MCF 10A (cell line): ENCODE data around the gene GGTA1. TPM values are rescaled to one million over a fixed set of nuclear protein-coding genes. Genes with fewer than 3 reads are reported as not detected.

ENCODE experiments used
- BruUV-seq: library from RNA; stranded (reverse); fragments of 400-500 nt; replicated peaks from 2 replicates; lab custom pipeline; 2021; lab: Mats Ljungman, UMichigan
- CTCF ChIA-PET: fragments of 300-600 bp; sonication (Branson Sonifier 250); formaldehyde crosslinking; extraction: SDS; loops from one replicate; lab custom pipeline; 2021; ENCODE audit warnings: antibody characterized with exemption, inconsistent platforms; lab: Yijun Ruan, JAX
- POLR2A ChIA-PET: fragments of 300-600, 350-650 bp; sonication (Branson Sonifier 250); formaldehyde crosslinking; extraction: SDS; loops from one replicate; lab custom pipeline; 2020; ENCODE audit warnings: antibody characterized with exemption, inconsistent platforms; lab: Yijun Ruan, JAX
- DNase-seq: peaks from one replicate; pipeline ENCODE4 v3.0.0-alpha.2; 2018; ENCODE audit not compliant: unreplicated experiment
- H3K27ac Mint-ChIP-seq: one replicate; pipeline ENCODE4 v1.8.0; 2022; ENCODE audit warnings: mild to moderate bottlenecking, low read depth, mixed read lengths; ENCODE audit not compliant: unreplicated experiment
- H3K27me3 Mint-ChIP-seq: one replicate; pipeline ENCODE4 v1.8.0; 2022; ENCODE audit warnings: mixed read lengths; ENCODE audit not compliant: insufficient read depth, unreplicated experiment
- H3K36me3 Mint-ChIP-seq: one replicate; pipeline ENCODE4 v1.8.0; 2022; ENCODE audit warnings: mild to moderate bottlenecking, moderate library complexity, mixed read lengths; ENCODE audit not compliant: insufficient read depth, unreplicated experiment
- H3K4me1 Mint-ChIP-seq: one replicate; pipeline ENCODE4 v1.8.0; 2022; ENCODE audit warnings: mixed read lengths; ENCODE audit not compliant: insufficient read depth, unreplicated experiment
- H3K4me3 Mint-ChIP-seq: one replicate; pipeline ENCODE4 v1.8.0; 2022; ENCODE audit warnings: mild to moderate bottlenecking, moderate library complexity, mixed read lengths; ENCODE audit not compliant: unreplicated experiment
- H3K9me3 Mint-ChIP-seq: one replicate; pipeline ENCODE4 v1.8.0; 2022; ENCODE audit warnings: mixed read lengths; ENCODE audit not compliant: unreplicated experiment
- CTCF ChIP-seq: fragments of 200-600 bp; IDR thresholded peaks from one replicate; pipeline ENCODE4 v1.8.0; 2022; ENCODE audit warnings: antibody characterized with exemption, mild to moderate bottlenecking; ENCODE audit not compliant: unreplicated experiment
- intact Hi-C: fragments of 100-400 bp; cut with micrococcal nuclease; formaldehyde crosslinking; loops from 2 replicates; pipeline ENCODE4 v1.14.1; 2022
- total RNA-seq: library from RNA; stranded (reverse); gene quantifications from 2 replicates; pipeline ENCODE4 v1.2.3, GENCODE V29; 2022

GGTA1 gene
- total RNA-seq, 1 experiment from 2014 or later, result not detected

GRCh38 chr9:121503444-121503843 lies 3.8 kb upstream of the GGTA1 start:
- H3K36me3 Mint-ChIP-seq, result no peaks in the 10 kb centered on the region
- peaks cover 13% of the 10 kb centered on the region for H3K4me1 Mint-ChIP-seq
- no peak for DNase-seq
- H3K9me3 Mint-ChIP-seq, result no peaks in the 10 kb centered on the region
- no peak for TF ChIP-seq CTCF
- BruUV-seq, result no TSS peak
- intact Hi-C loops, result no loop called here
- CTCF ChIA-PET, result interaction anchor here (0.9 kb wide), 1 partner anchor 192 kb away, joined by 3 read pairs; no protein-coding TSS in a partner anchor
- POLR2A ChIA-PET, result interaction anchor here (1.5 kb wide), 1 partner anchor 14 kb away, joined by 4 read pairs; no protein-coding TSS in a partner anchor
- peaks cover 42% of the 10 kb centered on the region for H3K27me3 Mint-ChIP-seq
- no peak overlapping the region for H3K27ac Mint-ChIP-seq
- H3K4me3 Mint-ChIP-seq, result no peak overlapping the region

- TF ChIP-seq CTCF, result no peak
- H3K27me3 Mint-ChIP-seq, result peaks cover 22% of the 10 kb centered on the region
- BruUV-seq, result no TSS peak
- ChIA-PET CTCF (interaction anchor here (1.2 to 1.7 kb wide), 3 partner anchors 15 to 196 kb away, joined by 3 to 5 read pairs (median 5); no protein-coding TSS in a partner anchor), POLR2A (interaction anchor here (0.6 kb wide), 1 partner anchor 437 kb away, joined by 3 read pairs; no protein-coding TSS in a partner anchor)
- no peaks in the 10 kb centered on the region for H3K36me3 Mint-ChIP-seq
- no peak overlapping the region for H3K27ac Mint-ChIP-seq
- intact Hi-C loops, result no loop called here
- H3K4me3 Mint-ChIP-seq, result peak overlapping the region; percentile 73
- DNase-seq, result no peak
- peaks cover 11% of the 10 kb centered on the region for H3K9me3 Mint-ChIP-seq
- peaks cover 18% of the 10 kb centered on the region for H3K4me1 Mint-ChIP-seq
These were observed 478 bp upstream of the GGTA1 start for GRCh38 chr9:121500165-121500478.

- POLR2A ChIA-PET, result interaction anchor here (0.6 to 0.9 kb wide), 2 partner anchors 17 to 110 kb away, joined by 3 to 4 read pairs; no protein-coding TSS in a partner anchor
- CTCF ChIA-PET, result interaction anchor here (0.6 to 1.7 kb wide), 6 partner anchors 8 to 788 kb away, joined by 3 to 7 read pairs (median 4); no protein-coding TSS in a partner anchor
- no TSS peak for BruUV-seq
- no peak overlapping the region for H3K27ac Mint-ChIP-seq
- peaks cover 18% of the 10 kb centered on the region for H3K4me1 Mint-ChIP-seq
- H3K4me3 Mint-ChIP-seq, result peak overlapping the region; percentile 73
- peaks cover 22% of the 10 kb centered on the region for H3K27me3 Mint-ChIP-seq
- DNase-seq, result no peak
- no peak for TF ChIP-seq CTCF
- H3K9me3 Mint-ChIP-seq, result peaks cover 11% of the 10 kb centered on the region
- H3K36me3 Mint-ChIP-seq, result peaks cover 5% of the 10 kb centered on the region
- intact Hi-C loops, result loop anchor here (2.0 kb wide), 1 partner anchor 36 kb away; no protein-coding TSS in a partner anchor
These were observed 542 bp downstream of the GGTA1 start for GRCh38 chr9:121499177-121499426.

GRCh38 chr9:121498487-121499176 lies 1.0 kb downstream of the GGTA1 start:
- Mint-ChIP-seq H3K27me3 (peaks cover 18% of the 10 kb centered on the region), H3K27ac (no peak overlapping the region), H3K9me3 (peaks cover 11% of the 10 kb centered on the region), H3K4me1 (peaks cover 18% of the 10 kb centered on the region), H3K4me3 (peak overlapping the region; percentile 73), H3K36me3 (peaks cover 5% of the 10 kb centered on the region)
- no peak for TF ChIP-seq CTCF
- BruUV-seq, result no TSS peak
- ChIA-PET CTCF (interaction anchor here (0.6 to 1.9 kb wide), 12 partner anchors 9 to 814 kb away, joined by 3 to 13 read pairs (median 4); no protein-coding TSS in a partner anchor), POLR2A (no interaction called here)
- intact Hi-C loops, result loop anchor here (2.0 kb wide), 1 partner anchor 36 kb away; no protein-coding TSS in a partner anchor
- peak; percentile 30 for DNase-seq
